Natural killer cell treated with Interleukin-12 subunit alpha and Interleukin-12 subunit beta and Interleukin-15 and Interleukin-18, amount 100 ng/mL, for 72 hours (primary cell): ENCODE data around the gene C10orf95. TPM values are rescaled to one million over a fixed set of nuclear protein-coding genes. Genes with fewer than 3 reads are reported as not detected.
"Not testable (repeated sequence)": the region's sequence is repeated elsewhere in the genome, so short reads cannot be mapped to it uniquely, and the experiment has no call there.

Source experiments
- ATAC-seq, 2 donors: fragments of 150-1000 bp; cut with Tn5 transposase in 1 of 2; sonication (Bioruptor Pico), chemical (Tn5 transposase) in 1 of 2; 2 replicates each; pipeline ENCODE4 v1.10.0; 2021
- DNase-seq: peaks from one replicate; pipeline ENCODE4 v3.0.0; 2022; ENCODE audit warnings: low spot score
- H3K27ac Mint-ChIP-seq, 2 donors: 1 replicate in 1 of 2; 2 replicates in 1 of 2; pipeline ENCODE4 v1.8.0; 2022; ENCODE audit warnings: mixed read lengths in 2 of 2, mild to moderate bottlenecking in 1 of 2, moderate library complexity in 1 of 2
- H3K27me3 Mint-ChIP-seq, 2 donors: 1 replicate in 1 of 2; 2 replicates in 1 of 2; pipeline ENCODE4 v1.8.0; 2022; ENCODE audit warnings: mixed read lengths in 2 of 2
- H3K36me3 Mint-ChIP-seq: one replicate; pipeline ENCODE4 v1.8.0; 2022; ENCODE audit warnings: mixed read lengths
- H3K4me1 Mint-ChIP-seq, 2 donors: 1 replicate in 1 of 2; 2 replicates in 1 of 2; pipeline ENCODE4 v1.8.0; 2022; ENCODE audit warnings: low read depth in 2 of 2, mixed read lengths in 2 of 2, mild to moderate bottlenecking in 1 of 2
- H3K4me3 Mint-ChIP-seq: one replicate; pipeline ENCODE4 v1.8.0; 2022; ENCODE audit warnings: mixed read lengths
- H3K9me3 Mint-ChIP-seq: 2 replicates; pipeline ENCODE4 v1.8.0; 2022; ENCODE audit warnings: mixed read lengths
- total RNA-seq, 2 donors: library from RNA; stranded (reverse); gene quantifications; one replicate each; pipeline ENCODE4 v1.2.3, GENCODE V29; 2022

C10orf95 gene
- total RNA-seq, 2 donors from 2014 or later = 0.98 TPM; not detected in 1

- Mint-ChIP-seq H3K9me3 (no peaks in the 10 kb centered on the region), H3K4me1 (peaks cover 26 to 32% of the 10 kb centered on the region in 2 donors), H3K27me3 (no peaks in the 10 kb centered on the region), H3K4me3 (no peak overlapping the region), H3K27ac (no peak overlapping the region), H3K36me3 (peaks cover 6% of the 10 kb centered on the region)
- no peak for DNase-seq
- no peak for ATAC-seq
Observed at GRCh38 chr10:102457591-102458150, 6.3 kb upstream of the C10orf95 start.

GRCh38 chr10:102455893-102456471, 4.6 kb upstream of the C10orf95 start:
- peak overlapping the region in 1 of 2 donors; percentile 33 for H3K27ac Mint-ChIP-seq
- DNase-seq (no peak), ATAC-seq (no peak)
- H3K27me3 Mint-ChIP-seq = no peaks in the 10 kb centered on the region
- H3K36me3 Mint-ChIP-seq = peaks cover 7% of the 10 kb centered on the region
- H3K4me1 Mint-ChIP-seq = peaks cover 19 to 20% of the 10 kb centered on the region in 2 donors
- no peak overlapping the region for H3K4me3 Mint-ChIP-seq
- H3K9me3 Mint-ChIP-seq = no peaks in the 10 kb centered on the region

GRCh38 chr10:102454662-102455487, 3.5 kb upstream of the C10orf95 start:
- not testable (repeated sequence) for H3K4me3 Mint-ChIP-seq, ATAC-seq, H3K9me3 Mint-ChIP-seq, H3K27ac Mint-ChIP-seq, H3K27me3 Mint-ChIP-seq, DNase-seq, H3K36me3 Mint-ChIP-seq
- peaks cover 14 to 18% of the 10 kb centered on the region in 2 donors for H3K4me1 Mint-ChIP-seq

- DNase-seq (no peak), ATAC-seq (no peak)
- H3K27ac Mint-ChIP-seq = peak overlapping the region; percentile 89 to 93
- peaks cover 19 to 26% of the 10 kb centered on the region in 2 donors for H3K4me1 Mint-ChIP-seq
- H3K36me3 Mint-ChIP-seq = peaks cover 7% of the 10 kb centered on the region
- H3K27me3 Mint-ChIP-seq = no peaks in the 10 kb centered on the region
- no peak overlapping the region for H3K4me3 Mint-ChIP-seq
- no peaks in the 10 kb centered on the region for H3K9me3 Mint-ChIP-seq
Observed at GRCh38 chr10:102453502-102453901, 2.2 kb upstream of the C10orf95 start.

- Mint-ChIP-seq H3K9me3 (no peaks in the 10 kb centered on the region), H3K27me3 (no peaks in the 10 kb centered on the region), H3K4me3 (peak overlapping the region; percentile 81), H3K27ac (peak overlapping the region; percentile 89 to 93), H3K36me3 (peaks cover 7% of the 10 kb centered on the region), H3K4me1 (peaks cover 19 to 26% of the 10 kb centered on the region in 2 donors)
- DNase-seq (peak; percentile 71), ATAC-seq (peak; percentile 69 to 74)
Observed at GRCh38 chr10:102452672-102453340, 1.5 kb upstream of the C10orf95 start.

GRCh38 chr10:102450374-102451104, 804 bp downstream of the C10orf95 start:
- Mint-ChIP-seq H3K27me3 (no peaks in the 10 kb centered on the region), H3K9me3 (no peaks in the 10 kb centered on the region), H3K36me3 (peaks cover 7% of the 10 kb centered on the region), H3K4me3 (peak overlapping the region; percentile 94), H3K27ac (peak overlapping the region; percentile 83 to 89), H3K4me1 (peaks cover 19 to 26% of the 10 kb centered on the region in 2 donors)
- DNase-seq (peak; percentile 93), ATAC-seq (peak; percentile 89 to 92)

- Mint-ChIP-seq H3K36me3 (peaks cover 7% of the 10 kb centered on the region), H3K4me3 (peak overlapping the region; percentile 94), H3K4me1 (peaks cover 19 to 27% of the 10 kb centered on the region in 2 donors), H3K27me3 (no peaks in the 10 kb centered on the region), H3K9me3 (no peaks in the 10 kb centered on the region), H3K27ac (peak overlapping the region; percentile 83 to 89)
- peak in 1 of 2 donors; percentile 0 for ATAC-seq
- no peak for DNase-seq
Observed at GRCh38 chr10:102450124-102450373, 1.3 kb downstream of the C10orf95 start.

- H3K27ac Mint-ChIP-seq = peak overlapping the region; percentile 83 to 89
- H3K4me1 Mint-ChIP-seq = peaks cover 19 to 31% of the 10 kb centered on the region in 2 donors
- H3K9me3 Mint-ChIP-seq = no peaks in the 10 kb centered on the region
- H3K27me3 Mint-ChIP-seq = no peaks in the 10 kb centered on the region
- ATAC-seq = peak; percentile 68 to 75
- peaks cover 7% of the 10 kb centered on the region for H3K36me3 Mint-ChIP-seq
- DNase-seq = peak; percentile 86
- H3K4me3 Mint-ChIP-seq = peak overlapping the region; percentile 94
Observed at GRCh38 chr10:102449321-102450123, 1.8 kb downstream of the C10orf95 start.

- Mint-ChIP-seq H3K27me3 (no peaks in the 10 kb centered on the region), H3K27ac (peak overlapping the region in 1 of 2 donors; percentile 48)
Observed at GRCh38 chr10:102444851-102445250, 6.5 kb downstream of the C10orf95 start.

GRCh38 chr10:102438374-102438773, 13.0 kb downstream of the C10orf95 start:
- H3K27ac Mint-ChIP-seq = peak overlapping the region; percentile 90 to 92
- no peaks in the 10 kb centered on the region for H3K9me3 Mint-ChIP-seq
- H3K36me3 Mint-ChIP-seq = no peaks in the 10 kb centered on the region
- peak overlapping the region; percentile 89 for H3K4me3 Mint-ChIP-seq
- ATAC-seq = no peak
- no peak for DNase-seq
- peaks cover 36 to 45% of the 10 kb centered on the region in 2 donors for H3K4me1 Mint-ChIP-seq
- H3K27me3 Mint-ChIP-seq = no peaks in the 10 kb centered on the region

More at GRCh38 chr10:102444851-102445250, 6.5 kb downstream of the C10orf95 start:
- H3K4me1 Mint-ChIP-seq = peaks cover 8 to 13% of the 10 kb centered on the region in 2 donors
- H3K36me3 Mint-ChIP-seq = no peaks in the 10 kb centered on the region
- H3K4me3 Mint-ChIP-seq = no peak overlapping the region
- ATAC-seq (no peak), DNase-seq (no peak)
- H3K9me3 Mint-ChIP-seq = no peaks in the 10 kb centered on the region

GRCh38 chr10:102437515-102437914, 13.8 kb downstream of the C10orf95 start:
- Mint-ChIP-seq H3K4me3 (peak overlapping the region; percentile 89), H3K36me3 (no peaks in the 10 kb centered on the region), H3K27ac (peak overlapping the region; percentile 90 to 92), H3K9me3 (no peaks in the 10 kb centered on the region), H3K4me1 (peaks cover 40 to 54% of the 10 kb centered on the region in 2 donors), H3K27me3 (no peaks in the 10 kb centered on the region)
- DNase-seq (no peak), ATAC-seq (no peak)

- Mint-ChIP-seq H3K27ac (peak overlapping the region; percentile 90 to 92), H3K4me1 (peaks cover 46 to 65% of the 10 kb centered on the region in 2 donors), H3K36me3 (no peaks in the 10 kb centered on the region), H3K4me3 (peak overlapping the region; percentile 89), H3K27me3 (no peaks in the 10 kb centered on the region), H3K9me3 (no peaks in the 10 kb centered on the region)
- ATAC-seq (no peak), DNase-seq (no peak)
Observed at GRCh38 chr10:102436312-102436711, 15.0 kb downstream of the C10orf95 start.
